AG09319 (cell line): ENCODE results near the gene MRPL16.
"Not testable (repeated sequence)": the region's sequence is repeated elsewhere in the genome, so short reads cannot be mapped to it uniquely, and the experiment has no call there.

Experiments
- DNase-seq: peaks from one replicate; pipeline ENCODE4 v3.0.0-alpha.2; 2010; ENCODE audit warnings: low read depth; ENCODE audit errors: extremely low read depth
- CTCF ChIP-seq: IDR thresholded peaks from 2 replicates; pipeline ENCODE4 v1.5.1; 2011; ENCODE audit warnings: low read depth, mild to moderate bottlenecking, inconsistent platforms, low read length, moderate library complexity

Gene MRPL16

DNA sequence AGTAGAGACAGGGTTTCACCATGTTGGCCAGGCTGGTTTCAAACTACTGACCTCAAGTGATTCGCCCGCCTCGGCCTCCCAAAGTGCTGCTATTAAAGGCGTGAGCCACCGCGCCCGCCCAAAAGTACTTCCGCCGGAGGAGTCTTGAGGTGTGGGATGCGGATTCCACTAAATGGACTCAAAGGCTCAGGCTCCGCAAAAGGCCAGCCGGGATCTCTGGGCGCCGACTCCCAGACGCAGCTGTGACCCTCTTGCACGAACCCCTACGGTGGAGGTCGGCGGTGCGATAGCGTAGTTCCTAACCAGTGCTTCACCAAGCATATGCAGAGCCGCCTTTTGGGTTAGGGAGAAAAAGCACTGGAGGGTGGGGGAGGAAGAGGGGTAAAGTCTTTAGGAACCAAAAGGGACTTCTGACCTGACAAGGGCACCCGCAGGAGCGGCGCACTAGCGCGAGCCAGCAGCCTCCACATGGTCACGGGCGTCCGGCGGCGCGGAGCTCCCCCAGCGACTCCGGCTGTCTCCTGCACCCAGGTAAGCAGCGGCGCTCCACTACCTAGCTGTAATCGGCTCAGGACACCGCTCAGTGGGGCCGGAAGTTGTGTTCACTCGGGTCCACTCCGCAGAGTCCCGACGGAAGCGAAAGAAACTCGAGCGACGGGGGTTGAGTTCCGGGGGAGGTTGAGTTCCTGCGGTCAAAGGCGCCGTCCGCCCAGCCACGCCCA, at the start of gene MRPL16:
MRPL16 (minus strand) TSS at position 590 of the 722 bp plus-strand sequence; CDS start at position 470, 120 bp downstream.
- TF ChIP-seq CTCF: no peak; the same call in 1 of the 2 replicates
- DNase-seq: peak; percentile 67

GRCh38 chr11:59859673-59860072, 49.1 kb upstream of the MRPL16 start:
- TF ChIP-seq CTCF: no peak

DNA sequence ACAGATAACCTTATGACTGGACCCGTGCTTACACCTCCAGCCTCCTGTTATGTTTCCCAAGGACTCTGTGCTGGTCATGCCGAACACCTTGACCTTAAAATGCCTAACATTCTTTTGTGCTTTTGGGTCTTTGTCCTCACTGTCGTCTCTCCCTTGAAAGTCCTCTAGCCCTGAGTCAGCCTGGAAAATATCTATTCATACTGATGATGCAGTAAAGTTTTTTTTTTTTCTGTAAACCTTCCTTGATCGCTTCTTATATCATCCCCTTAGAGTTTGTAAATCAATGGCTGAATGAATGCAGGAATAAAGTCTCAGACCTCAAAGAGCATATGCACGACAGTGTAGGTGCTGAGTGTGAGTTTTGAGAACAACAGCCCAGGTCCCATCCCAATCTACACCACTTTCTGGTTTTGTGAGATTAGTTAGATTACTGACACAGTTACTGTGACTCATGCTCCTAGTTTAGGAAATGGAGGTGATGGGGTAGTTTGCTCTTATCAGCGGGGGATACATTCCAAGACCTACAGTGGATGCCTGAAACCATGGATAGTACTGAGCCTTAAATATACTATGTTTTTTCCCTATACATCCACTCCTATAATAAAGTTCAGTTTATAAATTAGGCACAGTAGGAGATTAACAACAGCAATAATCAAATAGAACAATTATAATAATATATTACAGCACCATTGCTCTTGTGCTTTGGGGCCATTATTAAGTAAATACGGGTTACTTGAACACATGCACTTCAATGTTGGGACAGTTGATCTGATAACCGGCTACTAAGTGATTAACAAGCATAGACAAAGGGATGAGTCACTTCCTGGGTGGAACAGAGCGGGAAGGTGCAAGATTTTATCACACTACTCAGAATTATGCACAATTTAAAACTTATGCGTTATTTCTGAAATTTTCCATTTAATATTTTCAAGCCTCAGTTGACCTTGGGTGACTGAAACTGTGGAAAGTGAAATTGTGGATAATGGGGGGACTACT, 47.2 kb upstream of the MRPL16 start:
- no peak for TF ChIP-seq CTCF
- no peak for DNase-seq

More at GRCh38 chr11:59859673-59860072, 49.1 kb upstream of the MRPL16 start:
- DNase-seq: no peak

DNA sequence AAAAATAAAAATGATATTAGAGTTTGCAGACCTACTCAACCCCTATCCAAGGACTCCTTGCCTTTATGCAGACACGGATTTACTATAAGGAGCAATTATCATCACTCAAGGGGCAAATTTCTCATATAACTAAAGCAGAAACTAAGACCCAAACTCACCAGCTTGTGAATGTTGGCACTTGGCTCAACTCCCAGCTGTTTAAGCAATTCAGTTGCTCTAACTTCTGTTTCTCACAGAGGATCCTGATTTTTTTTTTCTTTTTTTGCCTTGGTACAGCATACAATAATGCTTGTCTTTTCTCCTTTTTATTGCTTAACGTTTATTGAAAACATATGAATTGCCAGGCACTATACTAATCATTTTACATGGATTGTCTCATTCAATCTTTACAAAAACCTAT, 44.3 kb upstream of the MRPL16 start:
- no peak for TF ChIP-seq CTCF
- DNase-seq: no peak

DNA sequence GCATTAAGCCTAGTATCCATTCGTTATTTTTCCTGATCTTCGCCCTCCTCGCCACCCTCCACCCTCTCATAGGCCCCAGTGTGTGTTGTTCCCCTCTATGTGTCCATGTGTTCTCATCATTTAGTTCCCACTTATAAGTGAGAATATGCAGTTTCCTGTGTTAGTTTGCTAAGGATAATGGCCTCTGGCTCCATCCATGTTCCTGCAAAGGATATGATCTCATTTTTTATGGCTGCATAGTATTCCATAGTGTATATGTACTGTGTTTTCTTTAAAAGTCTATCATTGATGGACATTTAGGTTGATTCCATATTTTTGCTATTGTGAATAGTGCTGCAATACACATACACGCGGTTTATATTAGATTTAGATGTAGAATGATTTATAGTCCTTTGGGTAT, 40.8 kb upstream of the MRPL16 start:
- DNase-seq: not testable (repeated sequence)

DNA sequence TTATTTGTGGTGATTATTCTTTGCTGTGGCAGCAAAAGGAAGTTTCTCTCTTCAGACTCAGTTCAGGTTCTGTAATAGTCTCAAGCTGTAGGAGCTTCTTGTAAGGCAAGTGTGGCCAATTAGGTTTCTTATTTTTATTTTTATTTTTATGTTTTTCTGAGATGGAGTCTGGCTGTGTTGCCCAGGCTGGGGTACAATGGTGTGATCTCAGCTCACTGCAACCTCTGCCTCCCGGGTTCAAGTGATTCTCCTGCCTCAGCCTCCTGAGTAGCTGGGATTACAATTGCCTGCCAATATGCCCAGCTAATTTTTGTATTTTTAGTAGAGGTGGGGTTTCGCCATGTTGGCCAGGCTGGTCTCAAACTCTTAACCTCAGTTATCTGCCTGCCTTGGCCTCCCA, 39.0 kb upstream of the MRPL16 start:
- not testable (repeated sequence) for DNase-seq

- no peak for DNase-seq
- TF ChIP-seq CTCF: no peak
Observed at GRCh38 chr11:59849129-59849528, 38.6 kb upstream of the MRPL16 start.

- DNase-seq: not testable (repeated sequence)
Observed at GRCh38 chr11:59848439-59848838, 37.9 kb upstream of the MRPL16 start.
